Caco-2 (cell line): ENCODE measurements around the gene RANBP3. TPM values are rescaled to one million over a fixed set of nuclear protein-coding genes. Genes with fewer than 3 reads are reported as not detected.

ENCODE experiments used
- BruUV-seq: library from RNA; stranded (reverse); fragments of 400-500 nt; replicated peaks from 2 replicates; lab custom pipeline; 2021; lab: Mats Ljungman, UMichigan
- CTCF ChIA-PET: fragments of 300-600 bp; sonication (Branson Sonifier 250); formaldehyde crosslinking; loops from one replicate; lab custom pipeline; 2022; ENCODE audit warnings: antibody characterized with exemption; lab: Charles Lee
- POLR2A ChIA-PET: fragments of 300-600 bp; sonication (Branson Sonifier 250); formaldehyde crosslinking; loops from one replicate; lab custom pipeline; 2022; ENCODE audit warnings: antibody characterized with exemption; lab: Charles Lee
- DNase-seq, 2 experiments: peaks; one replicate each; pipeline versions ENCODE4 v3.0.0 to v3.0.0-alpha.2; 2020 to 2022
- H3K27me3 ChIP-seq: replicated peaks from 2 replicates; pipeline ENCODE4 v1.6.0; 2011; ENCODE audit warnings: low read length; ENCODE audit not compliant: control insufficient read depth, insufficient read depth
- H3K36me3 ChIP-seq: 2 replicates; pipeline ENCODE4 v1.5.1; 2011; ENCODE audit warnings: low read length; ENCODE audit not compliant: control insufficient read depth, insufficient read depth
- H3K4me1 ChIP-seq: fragments of 250-450 bp; sonication (Bioruptor Pico); 2 replicates; pipeline ENCODE4 v1.5.1; 2020; ENCODE audit warnings: mild to moderate bottlenecking
- H3K4me3 ChIP-seq: 2 replicates; pipeline ENCODE4 v1.5.1; 2011; ENCODE audit warnings: low read depth, mild to moderate bottlenecking, control low read depth, low read length
- H3K9me3 ChIP-seq: fragments of 250-450 bp; sonication (Bioruptor Pico); 2 replicates; pipeline ENCODE4 v1.5.1; 2020; ENCODE audit warnings: mild to moderate bottlenecking, moderate library complexity
- H3K27ac Mint-ChIP-seq: one replicate; pipeline ENCODE4 v1.8.0; 2022; ENCODE audit warnings: mixed read lengths; ENCODE audit not compliant: unreplicated experiment
- H3K27me3 Mint-ChIP-seq: one replicate; pipeline ENCODE4 v1.8.0; 2022; ENCODE audit warnings: mixed read lengths; ENCODE audit not compliant: insufficient read depth, unreplicated experiment
- H3K36me3 Mint-ChIP-seq: one replicate; pipeline ENCODE4 v1.8.0; 2022; ENCODE audit warnings: mild to moderate bottlenecking, mixed read lengths; ENCODE audit not compliant: insufficient read depth, unreplicated experiment
- H3K4me1 Mint-ChIP-seq: one replicate; pipeline ENCODE4 v1.8.0; 2022; ENCODE audit warnings: low read depth, mixed read lengths; ENCODE audit not compliant: unreplicated experiment
- H3K4me3 Mint-ChIP-seq: one replicate; pipeline ENCODE4 v1.8.0; 2022; ENCODE audit warnings: mild to moderate bottlenecking, moderate library complexity, mixed read lengths; ENCODE audit not compliant: unreplicated experiment
- H3K9me3 Mint-ChIP-seq: one replicate; pipeline ENCODE4 v1.8.0; 2022; ENCODE audit warnings: mixed read lengths; ENCODE audit not compliant: unreplicated experiment
- intact Hi-C: fragments of 100-400 bp; cut with micrococcal nuclease; formaldehyde crosslinking; loops from one replicate; pipeline ENCODE4 v1.10.0; 2022; ENCODE audit not compliant: unreplicated experiment
- total RNA-seq: library from RNA; stranded (reverse); gene quantifications from 2 replicates; pipeline ENCODE4 v1.2.3, GENCODE V29; 2022
- TF ChIP-seq, protein P1 (sequence below), 2 experiments: fragments of 200-600 bp in 1 of 2; IDR thresholded peaks; 1 replicate in 1 of 2; 2 replicates in 1 of 2; pipeline versions ENCODE4 v1.5.1 to v1.8.0; 2011 to 2022; ENCODE audit warnings: antibody characterized with exemption in 1 of 2, control low read depth in 1 of 2, inconsistent platforms in 1 of 2, low read depth in 1 of 2, low read length in 1 of 2, mild to moderate bottlenecking in 1 of 2, moderate library complexity in 1 of 2; ENCODE audit not compliant: insufficient read depth in 1 of 2, severe bottlenecking in 1 of 2, unreplicated experiment in 1 of 2

RANBP3 gene
- total RNA-seq, 1 experiment from 2014 or later, result 90.4 TPM

DNA sequence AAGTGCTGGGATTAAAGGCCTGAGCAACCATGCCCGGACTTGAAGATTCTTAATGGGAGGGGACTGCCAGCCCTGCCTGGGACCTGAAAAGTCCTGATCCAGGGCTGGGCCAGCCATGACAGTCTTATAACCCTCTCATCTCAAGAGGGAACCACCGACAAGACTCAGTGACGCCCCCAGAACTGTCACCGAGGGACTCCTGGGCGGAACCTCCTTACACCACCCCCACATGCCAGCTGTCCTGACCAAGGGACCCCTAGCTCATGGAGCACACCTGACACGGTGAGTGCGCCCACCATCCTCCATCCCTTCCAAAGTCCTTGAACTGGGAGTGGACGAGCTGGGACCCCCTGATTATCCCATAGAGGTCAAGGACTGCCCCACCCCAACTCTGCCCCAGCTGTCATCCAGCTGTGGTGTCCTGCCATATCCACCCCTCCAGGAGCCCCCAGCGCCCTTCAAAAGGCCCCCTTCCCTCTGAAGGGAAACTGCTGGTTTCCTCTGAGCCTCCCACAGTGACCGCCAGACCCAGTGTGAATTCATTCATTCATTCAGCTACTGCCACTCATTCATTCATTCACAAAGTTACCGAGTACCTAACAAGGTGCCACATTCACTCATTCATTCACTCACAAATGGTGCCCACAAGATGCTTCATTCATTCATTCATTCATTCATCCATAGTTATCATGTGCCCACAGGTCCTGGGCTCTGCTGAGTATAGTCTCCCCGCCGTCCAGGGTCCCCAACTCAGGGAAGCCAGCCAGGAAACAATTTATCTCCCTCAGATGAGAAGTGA is 78.0 kb downstream of the RANBP3 start:
- no peaks in the 10 kb centered on the region; the same call in 1 of the 2 replicates for H3K36me3 ChIP-seq
- CTCF ChIA-PET, result no interaction called here
- H3K9me3 Mint-ChIP-seq, result no peaks in the 10 kb centered on the region
- H3K27me3 ChIP-seq, result no peaks in the 10 kb centered on the region
- no peak overlapping the region for H3K27ac Mint-ChIP-seq
- no peaks in the 10 kb centered on the region for H3K4me1 Mint-ChIP-seq
- intact Hi-C loops, result loop anchor here (5.0 kb wide), 1 partner anchor 73 kb away; no protein-coding TSS in a partner anchor
- POLR2A ChIA-PET, result interaction anchor here (0.6 kb wide), 2 partner anchors 18 to 126 kb away, joined by 4 to 7 read pairs; no protein-coding TSS in a partner anchor
- no TSS peak for BruUV-seq
- TF ChIP-seq, protein P1, sequence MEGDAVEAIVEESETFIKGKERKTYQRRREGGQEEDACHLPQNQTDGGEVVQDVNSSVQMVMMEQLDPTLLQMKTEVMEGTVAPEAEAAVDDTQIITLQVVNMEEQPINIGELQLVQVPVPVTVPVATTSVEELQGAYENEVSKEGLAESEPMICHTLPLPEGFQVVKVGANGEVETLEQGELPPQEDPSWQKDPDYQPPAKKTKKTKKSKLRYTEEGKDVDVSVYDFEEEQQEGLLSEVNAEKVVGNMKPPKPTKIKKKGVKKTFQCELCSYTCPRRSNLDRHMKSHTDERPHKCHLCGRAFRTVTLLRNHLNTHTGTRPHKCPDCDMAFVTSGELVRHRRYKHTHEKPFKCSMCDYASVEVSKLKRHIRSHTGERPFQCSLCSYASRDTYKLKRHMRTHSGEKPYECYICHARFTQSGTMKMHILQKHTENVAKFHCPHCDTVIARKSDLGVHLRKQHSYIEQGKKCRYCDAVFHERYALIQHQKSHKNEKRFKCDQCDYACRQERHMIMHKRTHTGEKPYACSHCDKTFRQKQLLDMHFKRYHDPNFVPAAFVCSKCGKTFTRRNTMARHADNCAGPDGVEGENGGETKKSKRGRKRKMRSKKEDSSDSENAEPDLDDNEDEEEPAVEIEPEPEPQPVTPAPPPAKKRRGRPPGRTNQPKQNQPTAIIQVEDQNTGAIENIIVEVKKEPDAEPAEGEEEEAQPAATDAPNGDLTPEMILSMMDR (IDR thresholded peaks at IDR 0.05; ENCODE audit: insufficient read depth in 1 of 2, low read depth in 1 of 2, low read length in 1 of 2, severe bottlenecking in 1 of 2, unreplicated experiment in 1 of 2), result no peak
- H3K36me3 Mint-ChIP-seq, result peaks cover 39% of the 10 kb centered on the region
- no peaks in the 10 kb centered on the region; the same call in 1 of the 2 replicates for H3K4me1 ChIP-seq
- H3K4me3 Mint-ChIP-seq, result no peak overlapping the region
- H3K27me3 Mint-ChIP-seq, result no peaks in the 10 kb centered on the region
- H3K4me3 ChIP-seq, result no peak overlapping the region
- DNase-seq, result no peak
- no peaks in the 10 kb centered on the region for H3K9me3 ChIP-seq

DNA sequence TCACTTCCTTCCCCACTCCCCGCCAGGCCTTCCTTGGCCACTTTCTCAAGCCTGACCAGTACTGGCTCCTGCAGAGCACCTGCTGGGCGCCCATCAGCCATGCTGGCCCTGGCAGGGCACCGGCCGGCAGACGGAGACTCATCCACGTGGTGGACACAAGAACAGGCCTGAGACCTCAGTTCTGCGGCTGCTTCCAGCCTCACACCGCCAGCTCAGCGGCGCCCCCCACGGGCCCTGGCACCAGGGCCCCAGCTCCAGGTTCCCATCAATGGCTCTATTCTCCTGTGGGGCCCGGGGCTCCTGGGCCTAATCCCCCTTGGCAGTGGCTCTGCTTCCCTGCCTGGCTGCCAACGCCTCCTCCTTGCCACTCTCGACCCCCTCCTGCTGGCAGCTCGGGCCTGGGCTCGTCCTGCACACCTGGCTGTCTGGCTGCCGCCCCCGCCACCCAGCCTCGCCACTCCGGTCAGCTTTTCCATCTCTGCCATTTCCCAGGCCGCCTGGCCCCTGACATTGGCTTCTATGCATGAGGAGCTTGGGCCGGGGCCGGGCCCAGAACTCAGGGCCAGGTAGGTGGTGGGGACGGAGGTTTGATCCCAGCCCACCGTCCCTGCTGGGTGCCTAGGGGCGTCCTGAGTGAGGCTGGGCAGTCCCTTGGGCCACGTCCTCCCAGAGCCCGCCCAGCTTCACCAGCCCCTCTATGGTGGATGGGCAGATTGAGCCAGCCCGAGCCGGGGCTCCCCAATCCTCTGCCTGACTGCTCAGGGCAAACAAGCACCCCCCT is 80.6 kb downstream of the RANBP3 start:
- CTCF ChIA-PET, result interaction anchor here (1.3 kb wide), 1 partner anchor 93 kb away, joined by 3 read pairs; no protein-coding TSS in a partner anchor
- no TSS peak for BruUV-seq
- no peak for DNase-seq
- Histone ChIP-seq H3K27me3 (no peaks in the 10 kb centered on the region), H3K36me3 (no peaks in the 10 kb centered on the region; the same call in 1 of the 2 replicates), H3K4me3 (no peak overlapping the region), H3K9me3 (no peaks in the 10 kb centered on the region), H3K4me1 (no peaks in the 10 kb centered on the region)
- TF ChIP-seq, protein P1 (IDR thresholded peaks at IDR 0.05; ENCODE audit: insufficient read depth in 1 of 2, low read depth in 1 of 2, low read length in 1 of 2, severe bottlenecking in 1 of 2, unreplicated experiment in 1 of 2), result peak in 1 of 2 experiments; percentile 19
- Mint-ChIP-seq H3K4me3 (no peak overlapping the region), H3K4me1 (no peaks in the 10 kb centered on the region), H3K9me3 (no peaks in the 10 kb centered on the region), H3K27ac (peak overlapping the region; percentile 66), H3K36me3 (peaks cover 28% of the 10 kb centered on the region), H3K27me3 (no peaks in the 10 kb centered on the region)
- POLR2A ChIA-PET, result interaction anchor here (0.5 kb wide), 1 partner anchor 60 kb away, joined by 3 read pairs; no protein-coding TSS in a partner anchor
- intact Hi-C loops, result no loop called here
